MCF 10A (cell line): Measurements from ENCODE around the gene PHF21B. TPM values are rescaled to one million over a fixed set of nuclear protein-coding genes. Genes with fewer than 3 reads are reported as not detected.
A peak's percentile ranks its signal among the peaks of the same experiment; 100 is the strongest.

Experiments
- BruUV-seq: library from RNA; stranded (reverse); fragments of 400-500 nt; replicated peaks from 2 replicates; lab custom pipeline; 2021; lab: Mats Ljungman, UMichigan
- CTCF ChIA-PET: fragments of 300-600 bp; sonication (Branson Sonifier 250); formaldehyde crosslinking; extraction: SDS; loops from one replicate; lab custom pipeline; 2021; ENCODE audit warnings: antibody characterized with exemption, inconsistent platforms; lab: Yijun Ruan, JAX
- POLR2A ChIA-PET: fragments of 300-600, 350-650 bp; sonication (Branson Sonifier 250); formaldehyde crosslinking; extraction: SDS; loops from one replicate; lab custom pipeline; 2020; ENCODE audit warnings: antibody characterized with exemption, inconsistent platforms; lab: Yijun Ruan, JAX
- DNase-seq: peaks from one replicate; pipeline ENCODE4 v3.0.0-alpha.2; 2018; ENCODE audit not compliant: unreplicated experiment
- H3K27ac Mint-ChIP-seq: one replicate; pipeline ENCODE4 v1.8.0; 2022; ENCODE audit warnings: mild to moderate bottlenecking, low read depth, mixed read lengths; ENCODE audit not compliant: unreplicated experiment
- H3K27me3 Mint-ChIP-seq: one replicate; pipeline ENCODE4 v1.8.0; 2022; ENCODE audit warnings: mixed read lengths; ENCODE audit not compliant: insufficient read depth, unreplicated experiment
- H3K36me3 Mint-ChIP-seq: one replicate; pipeline ENCODE4 v1.8.0; 2022; ENCODE audit warnings: mild to moderate bottlenecking, moderate library complexity, mixed read lengths; ENCODE audit not compliant: insufficient read depth, unreplicated experiment
- H3K4me1 Mint-ChIP-seq: one replicate; pipeline ENCODE4 v1.8.0; 2022; ENCODE audit warnings: mixed read lengths; ENCODE audit not compliant: insufficient read depth, unreplicated experiment
- H3K4me3 Mint-ChIP-seq: one replicate; pipeline ENCODE4 v1.8.0; 2022; ENCODE audit warnings: mild to moderate bottlenecking, moderate library complexity, mixed read lengths; ENCODE audit not compliant: unreplicated experiment
- H3K9me3 Mint-ChIP-seq: one replicate; pipeline ENCODE4 v1.8.0; 2022; ENCODE audit warnings: mixed read lengths; ENCODE audit not compliant: unreplicated experiment
- CTCF ChIP-seq: fragments of 200-600 bp; IDR thresholded peaks from one replicate; pipeline ENCODE4 v1.8.0; 2022; ENCODE audit warnings: antibody characterized with exemption, mild to moderate bottlenecking; ENCODE audit not compliant: unreplicated experiment
- intact Hi-C: fragments of 100-400 bp; cut with micrococcal nuclease; formaldehyde crosslinking; loops from 2 replicates; pipeline ENCODE4 v1.14.1; 2022
- total RNA-seq: library from RNA; stranded (reverse); gene quantifications from 2 replicates; pipeline ENCODE4 v1.2.3, GENCODE V29; 2022

The PHF21B gene
- total RNA-seq, 1 experiment from 2014 or later, result 0.75 TPM

DNA sequence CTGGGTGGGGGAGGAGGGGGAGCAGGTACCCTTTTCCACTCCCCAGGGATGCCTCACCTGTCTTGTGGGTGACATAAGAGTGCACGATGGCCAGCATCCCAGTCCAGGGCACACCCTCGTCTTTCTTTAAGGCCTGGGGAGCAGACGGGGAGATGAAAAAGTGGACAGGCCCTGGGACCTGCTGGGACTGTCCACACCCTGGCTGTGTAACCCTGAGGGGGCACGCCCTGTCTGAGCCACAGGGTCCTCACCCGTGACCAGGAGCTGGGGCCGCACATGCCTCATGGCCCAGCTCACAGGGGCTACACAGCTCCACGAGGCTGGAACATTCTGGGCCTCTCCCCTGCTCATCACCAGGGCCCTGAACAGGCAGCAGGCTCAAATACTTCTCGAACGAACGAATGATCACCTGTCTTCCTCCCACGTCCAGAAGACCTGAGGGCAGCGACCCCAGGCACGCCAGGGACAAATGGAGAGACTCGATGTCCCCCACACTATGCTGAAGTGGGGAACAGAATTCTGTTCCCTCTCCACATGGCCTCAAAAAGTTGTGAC lies 123.9 kb downstream of the PHF21B start:
- no TSS peak for BruUV-seq

GRCh38 chr22:44884968-44885805 lies 124.6 kb downstream of the PHF21B start:
- no TSS peak for BruUV-seq
- Mint-ChIP-seq H3K27me3 (no peaks in the 10 kb centered on the region), H3K4me1 (no peaks in the 10 kb centered on the region), H3K27ac (no peak overlapping the region), H3K36me3 (peaks cover 4% of the 10 kb centered on the region), H3K4me3 (no peak overlapping the region), H3K9me3 (no peaks in the 10 kb centered on the region)
- ChIA-PET POLR2A (no interaction called here), CTCF (interaction anchor here (0.7 kb wide), 1 partner anchor 1018 kb away, joined by 3 read pairs; no protein-coding TSS in a partner anchor)
- TF ChIP-seq CTCF, result no peak
- peak; percentile 62 for DNase-seq
- intact Hi-C loops, result no loop called here

More for the DNA sequence above, 123.9 kb downstream of the PHF21B start:
- no peak for TF ChIP-seq CTCF
- ChIA-PET CTCF (interaction anchor here (0.6 to 0.7 kb wide), 3 partner anchors 65 to 1018 kb away, joined by 3 to 4 read pairs (median 3); no protein-coding TSS in a partner anchor), POLR2A (no interaction called here)
- intact Hi-C loops, result no loop called here
- Mint-ChIP-seq H3K4me1 (no peaks in the 10 kb centered on the region), H3K27ac (no peak overlapping the region), H3K27me3 (no peaks in the 10 kb centered on the region), H3K4me3 (no peak overlapping the region), H3K36me3 (peaks cover 4% of the 10 kb centered on the region), H3K9me3 (no peaks in the 10 kb centered on the region)
- DNase-seq, result no peak

DNA sequence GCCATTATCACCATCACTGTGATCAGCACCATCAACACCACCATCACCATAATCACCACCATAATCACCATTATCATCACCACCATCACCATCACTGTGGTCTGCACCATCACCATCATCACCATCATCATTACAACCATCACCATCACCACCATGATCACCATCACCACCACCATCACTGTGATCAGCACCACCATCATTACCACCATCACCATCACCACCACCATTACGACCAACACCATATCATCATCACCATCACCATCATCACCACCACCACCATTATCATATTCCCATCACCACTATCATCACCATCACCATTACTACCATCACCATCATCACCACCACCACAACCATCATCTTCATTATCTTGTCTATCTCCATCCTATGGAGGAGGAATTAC lies 125.2 kb downstream of the PHF21B start:
- H3K36me3 Mint-ChIP-seq, result peaks cover 4% of the 10 kb centered on the region
- no peak for DNase-seq
- no TSS peak for BruUV-seq
- no peaks in the 10 kb centered on the region for H3K9me3 Mint-ChIP-seq
- H3K27ac Mint-ChIP-seq, result no peak overlapping the region
- ChIA-PET POLR2A (no interaction called here), CTCF (no interaction called here)
- no peaks in the 10 kb centered on the region for H3K4me1 Mint-ChIP-seq
- H3K27me3 Mint-ChIP-seq, result no peaks in the 10 kb centered on the region
- no peak for TF ChIP-seq CTCF
- intact Hi-C loops, result no loop called here
- no peak overlapping the region for H3K4me3 Mint-ChIP-seq

- POLR2A ChIA-PET, result no interaction called here
- intact Hi-C loops, result no loop called here
These were observed 126.8 kb downstream of the PHF21B start for GRCh38 chr22:44883011-44883421.

More at GRCh38 chr22:44883011-44883421, 126.8 kb downstream of the PHF21B start:
- H3K9me3 Mint-ChIP-seq, result no peaks in the 10 kb centered on the region
- no peaks in the 10 kb centered on the region for H3K27me3 Mint-ChIP-seq
- no TSS peak for BruUV-seq
- peaks cover 4% of the 10 kb centered on the region for H3K36me3 Mint-ChIP-seq
- no peak overlapping the region for H3K27ac Mint-ChIP-seq
- no peaks in the 10 kb centered on the region for H3K4me1 Mint-ChIP-seq
- H3K4me3 Mint-ChIP-seq, result no peak overlapping the region
- TF ChIP-seq CTCF, result no peak
- CTCF ChIA-PET, result no interaction called here
- no peak for DNase-seq
